CD14-positive monocyte (primary cell): ENCODE results near the gene VPS13A. TPM values are rescaled to one million over a fixed set of nuclear protein-coding genes. Genes with fewer than 3 reads are reported as not detected.

ENCODE experiments used
- DNase-seq, 3 donors: peaks; one replicate each; pipeline ENCODE4 v3.0.0-alpha.2; 2011 to 2022
- H2AFZ ChIP-seq: 2 replicates; pipeline ENCODE4 v1.6.0; 2012; ENCODE audit warnings: mild to moderate bottlenecking, low read depth, low read length, inconsistent platforms; ENCODE audit not compliant: insufficient read depth, poor library complexity, severe bottlenecking
- H3K27ac ChIP-seq, 2 donors: 1 replicate in 1 of 2; 2 replicates in 1 of 2; pipeline ENCODE4 v1.5.1; 2012 to 2013; ENCODE audit warnings: low read length in 2 of 2, control low read depth in 1 of 2, inconsistent platforms in 1 of 2, low read depth in 1 of 2, mild to moderate bottlenecking in 1 of 2
- H3K27me3 ChIP-seq, 2 donors: one replicate each; pipeline versions ENCODE4 v1.6.0 to v1.6.1; 2011 to 2013; ENCODE audit warnings: low read length in 2 of 2; ENCODE audit not compliant: control insufficient read depth in 2 of 2, insufficient read depth in 2 of 2
- H3K36me3 ChIP-seq, 2 donors: replicated peaks in 1 of 2; 1 replicate in 1 of 2; 2 replicates in 1 of 2; pipeline versions ENCODE4 v1.5.1 to v1.6.1; 2012 to 2013; ENCODE audit warnings: low read length in 2 of 2, control low read depth in 1 of 2, inconsistent platforms in 1 of 2, mild to moderate bottlenecking in 1 of 2; ENCODE audit not compliant: insufficient read depth in 2 of 2, control insufficient read depth in 1 of 2
- H3K4me1 ChIP-seq, 2 donors: 1 replicate in 1 of 2; 2 replicates in 1 of 2; pipeline versions ENCODE4 v1.5.1 to v1.6.1; 2012 to 2013; ENCODE audit warnings: low read length in 2 of 2, control low read depth in 1 of 2, inconsistent platforms in 1 of 2, mild to moderate bottlenecking in 1 of 2, moderate library complexity in 1 of 2; ENCODE audit not compliant: insufficient read depth in 2 of 2, control insufficient read depth in 1 of 2
- H3K4me2 ChIP-seq: replicated peaks from 2 replicates; pipeline ENCODE3; 2012; ENCODE audit warnings: low read length, moderate library complexity, mild to moderate bottlenecking; ENCODE audit not compliant: poor library complexity, severe bottlenecking; ENCODE audit errors: extremely low read depth
- H3K4me3 ChIP-seq, 3 experiments: fragments of 200-600 bp in 1 of 3; sonication (generic) in 1 of 3; replicated peaks in 1 of 3; 1 replicate in 2 of 3; 2 replicates in 1 of 3; pipeline ENCODE4 v1.5.1; 2011 to 2013; ENCODE audit warnings: low read length in 3 of 3, mild to moderate bottlenecking in 3 of 3, control low read depth in 2 of 3, low read depth in 2 of 3, inconsistent platforms in 1 of 3, moderate library complexity in 1 of 3
- H3K79me2 ChIP-seq: 2 replicates; pipeline ENCODE4 v1.6.0; 2012; ENCODE audit warnings: mild to moderate bottlenecking, control low read depth, inconsistent platforms, low read length, moderate library complexity; ENCODE audit not compliant: insufficient read depth
- H3K9ac ChIP-seq: 2 replicates; pipeline ENCODE4 v1.6.0; 2017; ENCODE audit warnings: low read length, mild to moderate bottlenecking; ENCODE audit not compliant: insufficient read depth, poor library complexity, severe bottlenecking
- H3K9me3 ChIP-seq, 2 donors: replicated peaks in 1 of 2; 1 replicate in 1 of 2; 2 replicates in 1 of 2; pipeline versions ENCODE4 v1.5.1 to v1.6.1; 2012 to 2013; ENCODE audit warnings: low read length in 2 of 2, control low read depth in 1 of 2; ENCODE audit not compliant: control insufficient read depth in 1 of 2, insufficient read depth in 1 of 2
- H4K20me1 ChIP-seq: 2 replicates; pipeline ENCODE4 v1.6.0; 2012; ENCODE audit warnings: mild to moderate bottlenecking, low read length, control low read depth, moderate library complexity; ENCODE audit not compliant: insufficient read depth
- H3K27ac Mint-ChIP-seq, 7 donors: one replicate each; pipeline ENCODE4 v1.8.0; 2020; ENCODE audit warnings: mild to moderate bottlenecking in 7 of 7, mixed read lengths in 7 of 7, moderate library complexity in 6 of 7, inconsistent platforms in 2 of 7
- H3K27me3 Mint-ChIP-seq, 3 donors: one replicate each; pipeline ENCODE4 v1.8.0; 2021 to 2022; ENCODE audit warnings: low read depth in 3 of 3, mild to moderate bottlenecking in 3 of 3, mixed read lengths in 3 of 3, moderate library complexity in 3 of 3, inconsistent platforms in 1 of 3
- H3K36me3 Mint-ChIP-seq, 2 donors: one replicate each; pipeline ENCODE4 v1.8.0; 2020; ENCODE audit warnings: mixed read lengths in 2 of 2, inconsistent platforms in 1 of 2, mild to moderate bottlenecking in 1 of 2
- H3K4me1 Mint-ChIP-seq: one replicate; pipeline ENCODE4 v1.8.0; 2020; ENCODE audit warnings: mild to moderate bottlenecking, mixed read lengths
- H3K4me3 Mint-ChIP-seq, 2 donors: one replicate each; pipeline ENCODE4 v1.8.0; 2020; ENCODE audit warnings: mild to moderate bottlenecking in 2 of 2, mixed read lengths in 2 of 2, moderate library complexity in 1 of 2
- H3K9me3 Mint-ChIP-seq, 7 donors: one replicate each; pipeline ENCODE4 v1.8.0; 2020 to 2022; ENCODE audit warnings: mixed read lengths in 7 of 7, mild to moderate bottlenecking in 6 of 7, moderate library complexity in 6 of 7, inconsistent platforms in 2 of 7
- CTCF ChIP-seq: fragments of 200-600 bp; IDR thresholded peaks from one replicate; pipeline ENCODE4 v1.8.0; 2022; ENCODE audit warnings: antibody characterized with exemption, mild to moderate bottlenecking
- WGBS: methylation state at CpG from one replicate; pipeline ENCODE4 v1.1.5; 2013; ENCODE audit warnings: missing lambda C conversion rate; ENCODE audit not compliant: insufficient coverage; 5-methylcytosine and 5-hydroxymethylcytosine counted together
- intact Hi-C, 2 donors: fragments of 100-400 bp; cut with micrococcal nuclease; formaldehyde crosslinking; loops; one replicate each; pipeline versions ENCODE4 v1.15.0 to v1.15.1; 2023
- polyA plus RNA-seq, 3 donors: library from polyadenylated mRNA; depleted of rRNA in 1 of 3; unstranded in 2 of 3; stranded (reverse) in 1 of 3; fragments of 300-500 nt in 2 of 3; fragments of >200 nt in 1 of 3; fragmentation: Illumina TruSeq in 2 of 3; gene quantifications; 1 replicate in 2 of 3; 2 replicates in 1 of 3; pipeline ENCODE4 v1.2.3, GENCODE V29; 2012 to 2021

Gene VPS13A
- polyA plus RNA-seq, 3 donors: 0.27 to 1.8 (median 1.1) TPM

- H3K79me2 ChIP-seq: no peaks in the 10 kb centered on the region
- H4K20me1 ChIP-seq: no peaks in the 10 kb centered on the region
- H3K27ac ChIP-seq: no peak overlapping the region
- no peak for TF ChIP-seq CTCF
- no peak for DNase-seq
- no peak overlapping the region for H2AFZ ChIP-seq
- H3K4me1 Mint-ChIP-seq: no peaks in the 10 kb centered on the region
- no peaks in the 10 kb centered on the region for H3K27me3 ChIP-seq
- peaks cover 28 to 46% of the 10 kb centered on the region in 2 donors for H3K36me3 Mint-ChIP-seq
- intact Hi-C loops: no loop called here
- no peaks in the 10 kb centered on the region for H3K27me3 Mint-ChIP-seq
- no peak overlapping the region for H3K4me2 ChIP-seq
- H3K4me3 ChIP-seq: no peak overlapping the region
- H3K36me3 ChIP-seq: no peaks in the 10 kb centered on the region
- WGBS: 100% methylated on average over 1 of the region's 7 CpGs
- no peak overlapping the region for H3K4me3 Mint-ChIP-seq
- H3K4me1 ChIP-seq: no peaks in the 10 kb centered on the region
- no peak overlapping the region for H3K27ac Mint-ChIP-seq
- no peak overlapping the region for H3K9ac ChIP-seq
- no peaks in the 10 kb centered on the region for H3K9me3 ChIP-seq
- H3K9me3 Mint-ChIP-seq: peaks cover 4 to 16% (median 8%) of the 10 kb centered on the region in 7 donors
Measured at GRCh38 chr9:77284616-77285015, 107.3 kb downstream of the VPS13A start.

- H3K9me3 Mint-ChIP-seq: peaks cover 4 to 17% (median 8%) of the 10 kb centered on the region in 7 donors
- no peak for TF ChIP-seq CTCF
Measured at GRCh38 chr9:77290373-77290772, 113.0 kb downstream of the VPS13A start.

More at GRCh38 chr9:77290373-77290772, 113.0 kb downstream of the VPS13A start:
- H3K27ac Mint-ChIP-seq: no peak overlapping the region
- H3K36me3 ChIP-seq: no peaks in the 10 kb centered on the region
- intact Hi-C loops: no loop called here
- no peak overlapping the region for H3K27ac ChIP-seq
- no peaks in the 10 kb centered on the region for H3K79me2 ChIP-seq
- no peak overlapping the region for H3K4me3 ChIP-seq
- H3K4me1 Mint-ChIP-seq: peaks cover 2% of the 10 kb centered on the region
- peaks cover 13 to 34% of the 10 kb centered on the region in 2 donors for H3K36me3 Mint-ChIP-seq
- H3K9me3 ChIP-seq: no peaks in the 10 kb centered on the region
- no peaks in the 10 kb centered on the region for H3K4me1 ChIP-seq
- no peak for DNase-seq
- no peaks in the 10 kb centered on the region for H3K27me3 Mint-ChIP-seq
- no peak overlapping the region for H2AFZ ChIP-seq
- H3K27me3 ChIP-seq: no peaks in the 10 kb centered on the region
- H3K9ac ChIP-seq: no peak overlapping the region
- H3K4me3 Mint-ChIP-seq: no peak overlapping the region
- no peak overlapping the region for H3K4me2 ChIP-seq
- H4K20me1 ChIP-seq: no peaks in the 10 kb centered on the region
